ENCODE data around the gene DNER. TPM values are rescaled to one million over a fixed set of nuclear protein-coding genes. Genes with fewer than 3 reads are reported as not detected.
"Not testable (repeated sequence)": the region's sequence is repeated elsewhere in the genome, so short reads cannot be mapped to it uniquely, and the experiment has no call there.

DNER gene
- total RNA-seq, 1 experiment from 2014 or later = 0.18 TPM

DNA sequence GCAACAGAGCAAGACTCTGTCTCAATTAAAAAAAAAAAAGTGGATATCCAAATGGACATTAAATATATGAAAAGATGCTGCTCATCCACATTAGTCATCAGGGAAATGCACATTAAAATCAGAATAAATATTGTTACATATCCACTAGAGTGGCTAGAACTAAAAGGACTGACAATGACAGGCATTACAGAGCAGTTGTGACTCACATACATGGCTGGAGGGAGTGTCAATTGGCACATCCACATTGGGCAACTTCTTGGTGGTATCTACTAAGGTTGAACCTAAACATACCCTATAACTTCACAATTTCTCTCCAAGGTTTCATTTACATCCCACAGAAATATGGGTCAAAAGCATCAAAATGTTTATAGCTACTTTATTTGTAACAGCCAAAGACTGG lies 14.0 kb upstream of the DNER start:
- peaks cover 11% of the 10 kb centered on the region for H3K4me1 ChIP-seq
- no peaks in the 10 kb centered on the region for H3K9me3 ChIP-seq (replicated peaks)
- H3K36me3 ChIP-seq = no peaks in the 10 kb centered on the region
- no peak overlapping the region for H3K4me3 ChIP-seq
- no peak overlapping the region for H3K27ac ChIP-seq
- no peak for DNase-seq
- no peaks in the 10 kb centered on the region for H3K27me3 ChIP-seq

DNA sequence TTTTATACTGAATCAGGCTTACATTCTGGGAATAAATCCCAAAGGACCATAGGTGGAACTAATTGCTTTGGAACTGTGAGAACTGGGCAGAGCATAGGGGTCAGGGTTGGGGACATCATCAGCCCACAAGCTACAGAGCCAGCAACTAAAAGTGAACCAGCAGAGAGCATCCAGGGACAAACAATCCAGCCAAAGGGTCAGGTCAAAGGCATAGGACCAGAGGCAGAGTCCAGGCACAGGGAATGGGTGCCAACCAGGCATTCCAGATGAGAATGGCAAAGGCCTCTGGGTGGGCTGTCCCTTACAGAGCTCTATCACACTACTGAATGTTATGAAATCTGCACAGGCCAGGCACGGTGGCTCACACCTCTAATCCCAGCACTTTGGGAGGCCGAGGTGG lies 12.3 kb upstream of the DNER start:
- DNase-seq = no peak
- Histone ChIP-seq H3K27ac (no peak overlapping the region), H3K4me3 (no peak overlapping the region), H3K36me3 (no peaks in the 10 kb centered on the region), H3K4me1 (peaks cover 10% of the 10 kb centered on the region), H3K27me3 (no peaks in the 10 kb centered on the region), H3K9me3 (replicated peaks) (no peaks in the 10 kb centered on the region)

DNA sequence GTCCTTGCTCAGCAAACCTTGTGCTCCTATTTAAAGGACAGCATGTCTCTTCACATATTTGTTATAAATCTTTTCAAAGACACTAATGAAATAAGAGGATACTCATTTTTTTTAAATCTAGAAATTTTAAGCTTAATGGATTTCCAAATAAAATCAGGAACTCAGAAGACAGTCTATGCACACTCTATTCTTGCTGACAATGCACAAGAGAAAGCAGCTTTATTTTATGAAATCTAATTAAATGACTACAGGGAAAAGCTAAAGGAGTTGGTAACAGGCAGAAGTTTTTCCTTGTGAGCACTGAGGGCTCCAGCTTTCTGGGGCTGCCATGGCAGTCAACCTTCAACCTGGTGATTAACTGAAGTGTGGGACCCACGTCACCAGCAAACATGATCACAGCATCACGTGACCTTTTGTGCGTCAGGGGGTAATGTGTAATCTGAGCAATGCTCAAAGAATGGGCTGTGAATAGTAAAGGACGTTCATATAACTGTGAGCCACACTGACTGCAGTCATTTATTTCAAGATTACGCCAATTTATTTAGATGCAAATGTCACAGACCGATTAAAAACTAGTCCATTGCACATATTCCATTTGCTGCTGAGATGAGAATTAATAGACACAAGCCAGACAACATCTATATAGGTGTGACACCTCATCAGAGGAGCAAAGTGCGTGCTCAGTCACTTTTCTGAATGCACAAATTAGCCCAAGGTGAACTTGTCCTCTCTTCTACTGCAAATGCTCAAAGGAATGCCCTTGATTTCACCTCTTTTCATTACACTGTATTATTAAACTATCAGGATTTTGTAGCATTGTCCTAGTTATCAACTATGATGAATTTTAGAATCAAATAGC lies 11.6 kb upstream of the DNER start:
- Histone ChIP-seq H3K27me3 (no peaks in the 10 kb centered on the region), H3K9me3 (replicated peaks) (no peaks in the 10 kb centered on the region), H3K27ac (no peak overlapping the region), H3K36me3 (no peaks in the 10 kb centered on the region), H3K4me1 (peaks cover 8% of the 10 kb centered on the region; the same call in 1 of the 2 replicates), H3K4me3 (no peak overlapping the region)
- DNase-seq = peak; percentile 17 to 43

DNA sequence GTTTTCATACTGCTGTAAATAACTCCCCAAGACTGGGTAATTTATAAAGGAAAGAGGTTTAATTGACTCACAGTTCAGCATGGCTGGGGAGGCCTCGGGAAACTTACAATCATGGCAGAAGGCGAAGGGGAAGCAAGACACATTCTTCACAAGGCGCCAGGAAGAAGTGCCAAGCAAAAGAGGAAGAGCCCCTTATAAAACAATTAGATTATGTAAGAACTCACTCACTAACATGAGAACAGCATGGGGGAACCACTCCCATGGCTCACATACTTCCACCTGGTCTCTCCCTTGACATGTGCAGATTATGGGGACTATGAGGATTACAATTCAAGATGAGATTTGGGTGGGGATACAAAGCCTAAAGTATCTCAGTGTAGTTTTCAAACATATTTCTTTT lies 8.8 kb upstream of the DNER start:
- H3K27ac ChIP-seq; H3K9me3 ChIP-seq (replicated peaks); DNase-seq; H3K27me3 ChIP-seq; H3K4me1 ChIP-seq; H3K36me3 ChIP-seq; H3K4me3 ChIP-seq: not testable (repeated sequence)

DNA sequence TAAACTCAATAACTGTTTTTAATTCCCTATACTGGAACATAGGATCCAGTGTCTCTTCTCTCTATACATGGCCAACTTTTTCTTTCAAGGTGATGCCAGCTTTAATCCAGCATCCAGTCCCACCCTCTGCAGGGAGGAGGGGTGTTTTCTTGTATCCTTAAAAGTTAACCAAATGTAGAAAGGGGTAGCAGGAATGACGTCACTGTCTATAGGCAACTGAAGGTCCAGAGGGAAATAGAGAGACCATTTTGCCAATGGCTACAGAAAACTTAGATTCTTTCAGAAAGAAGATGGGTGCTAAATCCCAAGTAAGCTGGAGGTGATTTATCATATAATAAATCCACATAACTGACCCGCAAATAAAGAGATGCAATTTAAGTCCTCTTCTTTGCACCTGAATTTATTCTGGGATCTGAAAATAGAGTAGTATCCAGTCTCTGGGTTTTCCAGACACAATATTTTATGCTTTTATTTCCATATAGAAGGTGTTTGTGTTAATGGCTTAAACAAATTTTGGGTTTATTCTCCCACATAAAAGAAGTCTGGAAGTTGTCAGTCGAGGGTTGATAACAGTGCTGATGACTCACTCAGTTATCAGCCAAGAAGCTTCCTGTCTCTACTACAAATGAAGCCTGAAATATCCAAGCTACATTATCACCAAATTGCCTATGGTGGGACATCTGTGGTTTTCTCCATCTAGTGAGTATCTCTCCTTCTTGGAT lies 5.7 kb upstream of the DNER start:
- Histone ChIP-seq H3K36me3 (no peaks in the 10 kb centered on the region), H3K4me1 (peaks cover 7% of the 10 kb centered on the region; the same call in 1 of the 2 replicates), H3K27me3 (no peaks in the 10 kb centered on the region), H3K27ac (no peak overlapping the region), H3K4me3 (no peak overlapping the region), H3K9me3 (replicated peaks) (no peaks in the 10 kb centered on the region)
- DNase-seq = no peak

DNA sequence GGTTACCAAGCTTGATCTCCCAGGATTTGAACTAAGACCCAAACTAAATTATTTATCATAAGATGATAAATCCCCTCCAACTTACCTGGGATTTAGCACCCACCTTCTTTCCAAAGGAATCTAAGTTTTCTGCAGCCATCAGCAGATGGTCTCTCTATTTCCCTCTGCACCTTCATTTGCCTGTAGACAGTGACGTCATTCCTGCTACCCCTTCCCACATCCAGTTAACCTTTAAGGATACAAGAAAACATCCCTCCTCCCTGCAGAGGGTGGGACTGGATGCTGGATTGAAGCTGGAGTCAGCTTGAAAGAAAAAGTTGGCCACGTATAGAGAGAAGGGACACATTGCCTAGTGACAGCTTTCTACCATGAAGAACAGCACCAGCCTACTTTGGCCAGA lies 3.7 kb upstream of the DNER start:
- DNase-seq = no peak
- H3K4me1 ChIP-seq = peaks cover 9% of the 10 kb centered on the region; the same call in 1 of the 2 replicates
- H3K4me3 ChIP-seq = no peak overlapping the region
- H3K27ac ChIP-seq = no peak overlapping the region
- no peaks in the 10 kb centered on the region for H3K36me3 ChIP-seq
- H3K9me3 ChIP-seq (replicated peaks) = no peaks in the 10 kb centered on the region
- no peaks in the 10 kb centered on the region for H3K27me3 ChIP-seq

DNA sequence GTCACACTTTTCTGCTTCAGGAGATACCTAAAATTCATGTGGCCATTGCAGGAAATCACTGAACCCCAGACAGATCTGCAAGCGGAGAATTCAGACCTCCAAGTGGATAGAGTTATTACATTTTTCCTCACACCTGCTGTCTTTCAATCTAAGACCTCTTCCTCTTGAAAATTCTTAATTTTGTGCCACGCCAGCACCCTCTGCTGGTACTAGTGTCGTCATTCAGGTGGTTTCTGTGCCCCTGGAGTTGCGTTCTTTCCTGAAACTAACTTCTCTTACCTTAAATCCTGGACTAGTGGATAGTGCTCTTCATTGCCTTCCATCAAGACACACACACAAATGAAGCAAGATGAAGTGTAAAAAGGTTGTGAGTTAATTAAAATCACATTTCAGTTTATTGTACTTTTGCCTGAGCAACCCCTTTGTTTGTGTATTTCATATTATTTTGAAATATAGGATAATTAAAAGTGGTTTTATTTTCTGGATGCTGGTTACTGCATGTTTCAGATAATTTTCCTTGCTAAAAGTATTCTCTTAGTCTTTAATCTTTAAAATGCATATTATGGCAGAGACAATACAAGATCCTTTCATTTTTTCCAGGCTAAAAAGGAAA lies 1.6 kb upstream of the DNER start:
- no peak overlapping the region for H3K27ac ChIP-seq
- DNase-seq = peak; percentile 57 to 82
- no peaks in the 10 kb centered on the region for H3K9me3 ChIP-seq (replicated peaks)
- no peak overlapping the region for H3K4me3 ChIP-seq
- H3K4me1 ChIP-seq = peaks cover 9% of the 10 kb centered on the region; the same call in 1 of the 2 replicates
- H3K27me3 ChIP-seq = no peaks in the 10 kb centered on the region
- H3K36me3 ChIP-seq = no peaks in the 10 kb centered on the region

DNA sequence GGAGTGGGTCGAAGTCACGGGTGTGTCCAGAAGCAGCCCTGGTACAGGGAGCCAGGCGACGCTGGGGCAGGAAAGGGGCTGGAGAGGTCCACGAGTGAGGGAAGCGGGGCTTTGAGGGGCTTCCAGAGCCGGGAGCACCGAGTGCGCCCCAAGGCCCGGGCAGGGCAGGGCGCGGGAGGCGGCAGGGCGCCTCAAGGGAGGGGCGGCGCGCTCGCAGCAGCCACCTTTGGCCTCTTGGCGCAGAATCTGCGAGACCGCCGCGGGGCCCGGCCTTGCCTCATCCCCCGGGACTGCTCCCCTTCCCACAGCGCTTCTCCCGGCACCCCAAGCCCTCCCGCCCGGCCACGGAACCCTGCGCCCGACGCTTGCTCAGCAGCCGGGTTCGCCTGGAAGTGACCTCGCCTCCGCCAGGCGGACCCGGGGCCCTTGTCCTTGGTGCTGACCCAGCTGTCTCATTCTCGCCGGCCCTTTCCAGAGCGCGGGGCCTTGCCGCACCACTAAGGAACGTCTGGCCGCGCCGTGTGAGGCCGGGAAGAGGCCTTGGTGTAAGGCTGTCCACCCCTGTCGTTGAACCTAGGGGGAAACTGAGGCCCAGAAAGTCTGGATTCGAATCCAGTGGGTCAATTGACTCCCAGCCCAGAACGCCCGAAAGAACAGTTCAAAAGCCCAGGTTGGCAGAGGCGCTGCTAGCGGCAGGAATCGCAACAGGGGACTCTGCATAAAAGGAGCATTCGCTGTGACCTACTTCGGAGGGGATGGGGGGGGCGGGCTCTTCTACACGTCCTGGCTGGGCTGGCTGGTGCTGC lies 584 bp upstream of the DNER start:
- Histone ChIP-seq H3K27ac (no peak overlapping the region), H3K9me3 (replicated peaks) (no peaks in the 10 kb centered on the region), H3K4me1 (peaks cover 9% of the 10 kb centered on the region; the same call in 1 of the 2 replicates), H3K4me3 (peak overlapping the region; percentile 52), H3K36me3 (no peaks in the 10 kb centered on the region), H3K27me3 (no peaks in the 10 kb centered on the region)
- DNase-seq = peak; percentile 64 to 69

DNA sequence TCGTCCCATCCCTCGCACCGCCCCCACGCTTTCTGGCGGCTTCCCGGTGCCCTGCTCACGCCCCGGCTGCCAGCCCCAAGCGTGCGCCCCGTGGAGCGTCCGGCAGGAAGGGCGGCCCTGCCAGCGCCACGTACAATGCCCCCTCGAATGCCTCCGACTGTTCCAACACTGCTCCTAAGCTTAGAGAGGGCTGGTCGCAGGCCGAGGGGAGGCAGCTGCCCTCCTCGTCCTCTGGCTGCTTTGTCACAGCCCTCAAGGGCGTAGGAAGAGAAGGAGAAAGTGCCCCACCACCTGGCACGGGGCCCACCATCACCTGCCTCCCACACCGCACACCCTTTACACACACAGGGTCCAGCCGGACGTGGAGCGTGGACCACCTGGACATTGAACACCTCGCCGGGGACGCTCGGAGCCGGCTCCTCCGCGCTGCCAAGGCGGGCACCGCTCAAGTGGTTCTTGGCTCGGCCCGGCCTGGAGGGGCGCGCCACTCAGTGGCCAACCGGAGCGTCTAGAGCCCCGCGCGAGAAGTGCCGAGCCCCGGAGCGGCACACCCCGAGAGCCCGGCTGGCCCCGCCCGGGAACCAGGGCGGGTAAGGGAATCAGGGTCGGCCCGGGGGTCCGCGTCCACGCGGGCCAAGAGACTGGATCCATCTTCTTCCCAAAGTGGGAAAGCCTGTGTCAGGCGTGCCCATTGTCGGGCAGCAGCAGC lies 830 bp downstream of the DNER start:
- Histone ChIP-seq H3K27me3 (no peaks in the 10 kb centered on the region; the same call in 1 of the 2 replicates), H3K36me3 (no peaks in the 10 kb centered on the region), H3K4me1 (peaks cover 9% of the 10 kb centered on the region; the same call in 1 of the 2 replicates)

DNA sequence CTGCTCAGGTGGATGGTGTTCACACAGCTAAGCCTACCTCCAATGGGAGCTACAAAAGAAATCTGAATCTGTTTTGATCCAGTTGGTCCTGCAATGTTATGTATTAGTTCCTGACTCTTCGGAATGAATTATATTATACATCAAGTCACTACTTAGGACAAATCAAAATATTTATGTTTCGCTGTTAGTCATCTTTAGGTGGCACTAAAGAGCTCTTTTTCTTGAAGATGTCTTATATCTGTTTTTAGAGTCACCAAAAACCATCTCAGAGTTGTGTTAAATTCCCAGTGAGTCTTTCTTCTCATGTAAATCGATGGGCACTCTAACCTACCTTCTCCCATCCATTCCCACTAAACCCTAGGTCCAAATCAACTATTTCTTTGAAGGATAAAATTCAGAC lies 2.2 kb downstream of the DNER start:
- no peaks in the 10 kb centered on the region for H3K9me3 ChIP-seq (replicated peaks)
- H3K4me3 ChIP-seq = no peak overlapping the region
- peaks cover 9% of the 10 kb centered on the region; the same call in 1 of the 2 replicates for H3K4me1 ChIP-seq
- H3K36me3 ChIP-seq = no peaks in the 10 kb centered on the region
- no peak overlapping the region for H3K27ac ChIP-seq
- no peaks in the 10 kb centered on the region; the same call in 1 of the 2 replicates for H3K27me3 ChIP-seq
- no peak for DNase-seq

More for the DNA sequence above, 830 bp downstream of the DNER start:
- Histone ChIP-seq H3K27ac (no peak overlapping the region), H3K9me3 (replicated peaks) (no peaks in the 10 kb centered on the region), H3K4me3 (no peak overlapping the region)
- no peak for DNase-seq

DNA sequence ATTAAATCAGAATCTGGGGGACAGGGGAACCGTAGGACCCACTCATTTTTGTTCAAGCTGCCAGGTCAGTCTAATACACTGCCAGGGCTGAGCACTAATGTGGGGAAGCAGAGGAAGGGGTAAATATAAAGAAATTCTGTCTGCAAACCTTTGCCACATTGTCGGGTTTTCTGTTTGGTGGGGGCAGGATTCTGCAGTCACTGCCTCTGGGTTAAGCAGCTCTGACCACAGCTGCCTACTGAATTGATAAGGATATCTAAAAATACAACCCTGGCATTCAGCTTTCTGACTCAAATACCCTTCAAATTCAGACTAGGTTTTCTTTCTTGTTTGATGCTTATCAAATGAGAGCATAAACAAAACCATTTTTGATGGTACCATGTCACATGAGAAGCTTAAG lies 6.0 kb downstream of the DNER start:
- Histone ChIP-seq H3K27me3 (no peaks in the 10 kb centered on the region; the same call in 1 of the 2 replicates), H3K36me3 (no peaks in the 10 kb centered on the region), H3K4me1 (no peaks in the 10 kb centered on the region), H3K4me3 (no peak overlapping the region), H3K27ac (no peak overlapping the region), H3K9me3 (replicated peaks) (no peaks in the 10 kb centered on the region)
- DNase-seq = no peak

DNA sequence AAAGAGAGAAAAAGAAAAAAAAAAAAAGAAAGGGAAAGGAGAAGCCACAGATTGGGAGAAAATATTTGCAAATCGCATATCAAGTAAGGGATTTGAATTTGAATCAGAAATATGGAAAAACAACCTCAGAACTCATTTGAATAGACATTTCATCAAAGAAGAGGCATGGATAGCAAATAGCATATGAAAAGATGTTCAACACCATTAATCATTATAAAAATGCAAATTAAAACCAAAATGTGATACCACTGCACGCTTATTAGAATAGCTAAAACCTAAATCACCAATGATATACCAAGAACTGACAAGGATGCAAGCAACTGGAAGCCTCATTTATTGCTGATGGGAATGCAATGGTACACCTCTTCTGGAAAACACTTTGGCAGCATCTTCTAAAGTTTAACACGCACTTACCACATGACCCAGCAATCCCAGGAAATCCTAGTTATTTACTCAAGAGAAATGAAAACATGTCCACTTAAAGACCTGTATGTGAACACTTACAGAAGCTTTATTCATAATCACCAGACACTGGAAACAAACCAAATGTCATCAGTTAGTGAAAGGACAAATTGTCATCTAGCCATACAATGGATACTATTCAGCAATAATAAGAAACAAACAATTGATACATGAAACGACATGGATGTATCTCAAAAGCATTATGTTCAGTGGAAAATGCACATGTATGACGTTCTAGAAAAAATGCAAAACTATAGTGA lies 10.3 kb downstream of the DNER start:
- H3K4me1 ChIP-seq = no peaks in the 10 kb centered on the region
- H3K27ac ChIP-seq = no peak overlapping the region
- DNase-seq = no peak
- no peaks in the 10 kb centered on the region for H3K36me3 ChIP-seq
- no peak overlapping the region for H3K4me3 ChIP-seq
- H3K27me3 ChIP-seq = no peaks in the 10 kb centered on the region; the same call in 1 of the 2 replicates
- H3K9me3 ChIP-seq (replicated peaks) = no peaks in the 10 kb centered on the region

DNA sequence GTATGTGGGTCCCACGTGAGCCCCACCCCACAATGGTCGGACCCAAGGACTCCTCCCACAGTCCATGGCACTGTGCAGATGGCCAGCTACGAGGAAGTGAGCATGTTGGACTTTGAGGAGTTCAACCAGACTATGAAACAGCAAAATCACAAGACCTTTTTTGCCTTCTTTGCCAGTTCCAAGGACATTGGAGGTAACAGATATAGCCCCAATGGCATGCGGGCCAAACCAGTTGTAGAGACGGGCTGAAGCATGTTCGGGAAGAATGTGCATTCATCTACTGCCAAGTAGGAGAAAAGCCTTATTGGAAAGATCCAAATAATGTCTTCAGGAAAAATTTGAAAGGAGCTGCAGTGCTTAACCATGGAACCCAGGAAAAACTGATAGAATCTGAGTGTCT lies 12.6 kb downstream of the DNER start:
- Histone ChIP-seq H3K27ac (no peak overlapping the region), H3K36me3 (no peaks in the 10 kb centered on the region), H3K27me3 (no peaks in the 10 kb centered on the region), H3K4me1 (no peaks in the 10 kb centered on the region), H3K9me3 (replicated peaks) (no peaks in the 10 kb centered on the region), H3K4me3 (no peak overlapping the region)
- no peak for DNase-seq
